Gastroesophageal sphincter (tissue), 4 donors: ENCODE data around the gene CYP21A2. TPM values are rescaled to one million over a fixed set of nuclear protein-coding genes. Genes with fewer than 3 reads are reported as not detected.

Experiments
- ATAC-seq: fragments of 150-250 bp; one replicate; pipeline ENCODE4 v1.9.1; 2016; ENCODE audit warnings: mild to moderate bottlenecking, moderate library complexity
- H3K27ac ChIP-seq, 4 donors: fragments of 200-600 bp; sonication (generic) in 3 of 4; 1 replicate in 3 of 4; 2 replicates in 1 of 4; pipeline ENCODE4 v1.5.1; 2016 to 2019
- H3K27me3 ChIP-seq: fragments of 200-600 bp; sonication (generic); one replicate; pipeline ENCODE4 v1.5.1; 2019
- H3K36me3 ChIP-seq, 2 donors: fragments of 200-600 bp; sonication (generic); one replicate each; pipeline ENCODE4 v1.5.1; 2019; ENCODE audit warnings: control low read depth in 1 of 2
- H3K4me1 ChIP-seq, 3 donors: fragments of 200-600 bp; sonication (generic); 1 replicate in 2 of 3; 2 replicates in 1 of 3; pipeline ENCODE4 v1.5.1; 2016 to 2019; ENCODE audit warnings: control low read depth in 2 of 3
- H3K4me3 ChIP-seq, 2 donors: fragments of 200-600 bp; sonication (generic); one replicate each; pipeline ENCODE4 v1.5.1; 2019; ENCODE audit warnings: mild to moderate bottlenecking in 1 of 2, moderate library complexity in 1 of 2
- H3K9me3 ChIP-seq, 3 donors: fragments of 200-600 bp; sonication (generic); one replicate each; pipeline ENCODE4 v1.5.1; 2017 to 2019; ENCODE audit warnings: control low read depth in 2 of 3
- EP300 ChIP-seq: sonication (generic); formaldehyde crosslinking; IDR thresholded peaks from one replicate; pipeline ENCODE4 v1.6.1; 2017; ENCODE audit warnings: antibody characterized with exemption, mild to moderate bottlenecking
- POLR2A ChIP-seq, 2 donors: fragments of 450-650 bp; IDR thresholded peaks; one replicate each; pipeline ENCODE4 v1.6.1; 2017; ENCODE audit warnings: antibody characterized with exemption in 2 of 2, mild to moderate bottlenecking in 2 of 2, moderate library complexity in 1 of 2
- POLR2AphosphoS5 ChIP-seq: sonication (generic); formaldehyde crosslinking; IDR thresholded peaks from one replicate; pipeline ENCODE4 v1.6.1; 2017; ENCODE audit warnings: antibody characterized with exemption
- WGBS, 2 donors: methylation state at CpG; one replicate each; pipeline ENCODE4 v1.1.5; 2018; ENCODE audit warnings: low coverage in 1 of 2; 5-methylcytosine and 5-hydroxymethylcytosine counted together
- total RNA-seq, 4 donors: library from RNA; depleted of rRNA; stranded (reverse); fragments of >200 nt; gene quantifications; one replicate each; pipeline ENCODE4 v1.1.0, GENCODE V29; 2016
- TF ChIP-seq, protein P1 (sequence below), 4 experiments: fragments of 200-600 bp in 2 of 4; fragments of 450-650 bp in 2 of 4; sonication (generic) in 1 of 4; IDR thresholded peaks; one replicate each; pipeline ENCODE4 v1.5.1; 2017 to 2019; ENCODE audit warnings: antibody characterized with exemption in 4 of 4, mild to moderate bottlenecking in 2 of 4, moderate library complexity in 2 of 4

Gene CYP21A2
- total RNA-seq, 4 donors from 2014 or later, result 0.47 to 1.7 (median 0.81) TPM; not detected in 1

DNA sequence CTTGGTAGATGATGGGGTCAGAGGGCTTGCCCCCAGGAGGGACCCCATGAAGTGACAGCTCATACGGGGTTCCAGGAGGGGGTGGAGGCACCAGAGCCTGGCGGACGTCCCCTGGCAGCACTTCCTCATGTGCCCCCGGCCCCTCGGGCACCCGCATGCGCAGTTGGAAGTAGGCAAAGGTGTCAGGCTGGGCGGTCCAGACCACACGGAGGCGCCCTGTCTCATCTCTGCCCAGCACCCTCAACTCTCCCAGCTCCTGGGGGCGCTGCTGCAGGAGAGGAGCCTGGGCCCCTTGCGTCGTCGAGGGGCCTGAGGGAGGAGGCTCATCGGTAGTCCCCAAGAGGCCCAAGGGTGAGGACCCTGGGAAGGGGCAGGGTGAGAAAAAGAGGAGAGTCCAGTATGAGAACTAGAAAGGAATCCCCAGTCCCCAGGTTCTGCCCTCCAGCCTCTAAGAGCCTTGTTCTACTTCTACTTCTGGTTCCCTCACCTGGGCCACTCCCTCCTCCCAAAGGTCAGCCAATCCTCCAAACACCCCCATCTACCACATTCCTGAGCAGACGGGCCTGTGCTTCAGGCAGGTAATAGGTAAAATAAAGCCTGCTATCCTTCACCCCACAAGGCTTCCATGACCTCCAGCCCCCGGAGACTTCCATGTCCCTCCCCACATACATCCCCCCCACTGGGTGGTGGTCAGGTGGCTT, 47.7 kb downstream of the CYP21A2 start:
- no peak for ATAC-seq
- 85% methylated on average over 4 of the region's 17 CpGs; no CpG with 5 or more reads in 1 of the 2 donors for WGBS, 2 donors
- Histone ChIP-seq H3K27me3 (peaks cover 16% of the 10 kb centered on the region), H3K4me3 (no peak overlapping the region), H3K36me3 (peaks cover 0 to 45% of the 10 kb centered on the region in 2 donors), H3K4me1 (peaks cover 0 to 51% (median 30%) of the 10 kb centered on the region in 3 donors), H3K27ac (peak overlapping the region in 3 of 4 donors; percentile 82 to 87 (median 86)), H3K9me3 (no peaks in the 10 kb centered on the region)
- TF ChIP-seq EP300, result no peak
- TF ChIP-seq POLR2AphosphoS5, result no peak
- no peak for TF ChIP-seq POLR2A (IDR thresholded peaks at IDR 0.05)
- TF ChIP-seq, protein P1, sequence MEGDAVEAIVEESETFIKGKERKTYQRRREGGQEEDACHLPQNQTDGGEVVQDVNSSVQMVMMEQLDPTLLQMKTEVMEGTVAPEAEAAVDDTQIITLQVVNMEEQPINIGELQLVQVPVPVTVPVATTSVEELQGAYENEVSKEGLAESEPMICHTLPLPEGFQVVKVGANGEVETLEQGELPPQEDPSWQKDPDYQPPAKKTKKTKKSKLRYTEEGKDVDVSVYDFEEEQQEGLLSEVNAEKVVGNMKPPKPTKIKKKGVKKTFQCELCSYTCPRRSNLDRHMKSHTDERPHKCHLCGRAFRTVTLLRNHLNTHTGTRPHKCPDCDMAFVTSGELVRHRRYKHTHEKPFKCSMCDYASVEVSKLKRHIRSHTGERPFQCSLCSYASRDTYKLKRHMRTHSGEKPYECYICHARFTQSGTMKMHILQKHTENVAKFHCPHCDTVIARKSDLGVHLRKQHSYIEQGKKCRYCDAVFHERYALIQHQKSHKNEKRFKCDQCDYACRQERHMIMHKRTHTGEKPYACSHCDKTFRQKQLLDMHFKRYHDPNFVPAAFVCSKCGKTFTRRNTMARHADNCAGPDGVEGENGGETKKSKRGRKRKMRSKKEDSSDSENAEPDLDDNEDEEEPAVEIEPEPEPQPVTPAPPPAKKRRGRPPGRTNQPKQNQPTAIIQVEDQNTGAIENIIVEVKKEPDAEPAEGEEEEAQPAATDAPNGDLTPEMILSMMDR (IDR thresholded peaks at IDR 0.05), result no peak

DNA sequence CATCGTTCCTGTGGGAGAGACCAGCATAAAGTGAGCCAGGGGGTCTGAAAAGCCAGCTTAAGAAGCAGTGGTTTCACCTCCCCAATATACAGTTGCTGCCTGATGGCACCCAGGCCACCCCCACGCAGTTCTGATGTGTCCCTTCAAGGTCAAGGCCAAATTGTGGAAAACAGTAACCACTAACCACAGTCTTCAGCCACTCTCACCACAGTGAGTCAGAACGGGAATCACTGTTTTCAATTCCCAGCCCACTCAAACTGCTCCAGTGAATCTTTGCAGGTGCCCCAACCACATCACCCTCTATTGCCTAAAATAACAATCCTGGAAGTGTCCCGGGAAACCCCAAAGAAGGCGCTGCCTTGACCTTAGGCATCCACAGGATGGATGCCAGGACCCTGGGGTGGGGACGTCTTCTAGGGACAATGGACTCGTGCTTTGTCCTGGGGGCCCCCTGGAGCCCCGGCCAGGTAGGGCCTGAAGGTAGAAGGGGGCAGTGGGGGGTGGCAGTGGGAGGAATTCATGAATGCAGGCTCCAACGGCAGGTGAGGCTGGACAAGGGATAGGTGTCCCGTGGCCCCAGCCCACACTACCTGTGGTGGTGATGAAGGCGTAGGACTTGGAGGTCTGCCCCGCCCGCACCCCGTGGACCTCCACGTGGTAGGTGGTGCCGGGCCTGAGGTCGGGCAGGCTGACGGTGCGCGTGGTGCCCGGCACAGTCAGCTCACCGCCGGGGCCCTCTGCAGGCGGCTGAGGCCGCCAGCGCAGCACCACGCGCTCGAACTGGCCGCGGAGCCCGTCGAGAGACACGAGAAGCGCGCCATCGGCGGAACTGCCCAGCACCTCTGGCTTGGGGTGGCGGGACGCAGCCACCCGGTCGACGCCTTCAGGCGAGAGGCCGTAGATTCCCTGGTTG, 48.7 kb downstream of the CYP21A2 start:
- TF ChIP-seq EP300 (no peak), POLR2AphosphoS5 (no peak)
- Histone ChIP-seq H3K27me3 (peaks cover 16% of the 10 kb centered on the region), H3K27ac (peak overlapping the region in 3 of 4 donors; percentile 82 to 87 (median 86)), H3K36me3 (peaks cover 0 to 35% of the 10 kb centered on the region in 2 donors), H3K4me1 (peaks cover 0 to 51% (median 28%) of the 10 kb centered on the region in 3 donors), H3K4me3 (peak overlapping the region in 1 of 2 donors; percentile 33), H3K9me3 (no peaks in the 10 kb centered on the region)
- 40 to 67% methylated on average over 1 of the region's 45 CpGs for WGBS, 2 donors
- ATAC-seq, result peak; percentile 6

DNA sequence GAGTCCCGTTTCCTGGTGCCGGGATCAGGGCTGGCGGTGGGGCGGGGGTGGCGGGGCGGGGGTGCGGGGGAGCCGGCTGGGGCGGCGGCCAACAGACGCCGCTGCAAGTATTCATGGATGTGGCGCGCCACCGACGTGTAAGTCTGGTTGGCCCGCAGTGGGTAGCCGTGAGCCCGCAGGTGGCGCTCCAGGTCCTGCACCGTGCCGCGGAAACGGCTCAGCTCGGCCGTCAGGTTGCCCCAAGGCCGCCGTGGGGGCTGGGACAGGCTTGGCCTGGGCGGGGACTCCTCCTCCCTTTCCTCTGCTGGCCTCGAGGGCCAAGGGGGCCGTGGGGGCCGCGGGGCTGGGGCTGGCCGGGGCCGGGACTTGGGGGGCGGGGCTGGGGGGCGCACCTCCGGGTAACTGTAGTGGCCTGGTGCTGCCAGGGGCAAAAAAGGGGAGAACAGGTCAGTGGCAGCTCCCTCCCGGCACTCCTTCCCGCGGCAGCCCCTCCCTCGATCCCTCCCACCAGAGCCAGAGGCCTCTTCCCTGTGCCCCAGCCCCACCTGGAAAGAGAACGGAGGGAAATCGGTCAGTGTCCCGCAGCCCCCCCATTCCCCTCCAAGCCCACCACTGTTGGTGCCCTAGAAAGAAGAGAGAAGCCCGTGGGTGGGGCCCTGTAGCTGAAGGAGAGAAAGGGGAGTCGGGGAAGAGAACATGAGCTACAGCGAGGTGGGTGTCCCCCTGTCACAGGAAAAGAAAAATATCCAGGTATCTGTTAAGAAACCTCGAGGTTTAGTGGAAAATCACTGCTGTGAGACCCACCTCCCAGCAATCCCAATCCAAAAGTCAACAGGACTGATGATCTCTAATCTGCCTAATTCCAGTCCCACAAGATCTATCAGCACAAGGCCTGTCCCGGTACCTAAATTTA, 49.6 kb downstream of the CYP21A2 start:
- Histone ChIP-seq H3K27me3 (peaks cover 16% of the 10 kb centered on the region), H3K9me3 (no peaks in the 10 kb centered on the region), H3K4me3 (peak overlapping the region in 1 of 2 donors; percentile 33), H3K36me3 (peaks cover 0 to 26% of the 10 kb centered on the region in 2 donors), H3K27ac (peak overlapping the region; percentile 29 to 87 (median 84)), H3K4me1 (peaks cover 0 to 51% (median 27%) of the 10 kb centered on the region in 3 donors)
- WGBS, 2 donors, result 89% methylated on average over 1 to 2 of the region's 50 CpGs
- ATAC-seq, result peak; percentile 84
- TF ChIP-seq POLR2A (IDR thresholded peaks at IDR 0.05) (no peak), EP300 (no peak), POLR2AphosphoS5 (peak; percentile 37)
- TF ChIP-seq, protein P1 (IDR thresholded peaks at IDR 0.05), result peak in 3 of 4 experiments; percentile 64 to 85 (median 64)

DNA sequence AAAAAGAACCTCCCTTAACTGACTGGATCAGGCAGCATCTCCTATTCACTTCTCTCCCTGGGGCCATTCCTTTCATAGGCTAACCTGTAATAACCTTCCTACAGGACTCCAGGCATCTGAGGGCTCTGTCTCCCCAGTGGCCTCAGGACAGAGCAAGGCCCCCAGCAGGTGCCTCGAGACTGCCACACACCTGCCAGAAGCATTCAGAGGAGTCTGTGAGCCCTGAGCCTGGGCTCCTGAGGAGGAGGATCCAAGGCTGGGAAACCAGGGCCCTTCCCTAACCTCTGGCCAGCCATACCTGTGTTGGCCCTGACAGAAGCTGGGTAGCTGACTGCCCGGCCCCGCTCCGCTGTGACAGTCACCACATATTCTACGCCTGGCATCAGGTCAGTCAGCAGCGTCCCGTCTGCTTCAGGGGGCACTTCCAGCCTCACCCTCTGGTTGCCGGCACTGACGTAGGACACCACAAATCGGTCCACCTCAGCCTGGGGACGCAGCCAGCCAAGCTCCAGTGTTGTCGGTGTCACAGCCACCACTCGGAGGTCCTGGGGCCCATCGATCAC, 50.4 kb downstream of the CYP21A2 start:
- Histone ChIP-seq H3K36me3 (peaks cover 0 to 22% of the 10 kb centered on the region in 2 donors), H3K9me3 (no peaks in the 10 kb centered on the region), H3K4me3 (no peak overlapping the region), H3K4me1 (peaks cover 0 to 58% (median 29%) of the 10 kb centered on the region in 3 donors), H3K27ac (peak overlapping the region in 3 of 4 donors; percentile 82 to 87 (median 86)), H3K27me3 (peaks cover 16% of the 10 kb centered on the region)
- ATAC-seq, result no peak
- WGBS, 2 donors, result 100% methylated on average over 1 of the region's 14 CpGs; no CpG with 5 or more reads in 1 of the 2 donors
- TF ChIP-seq POLR2A (IDR thresholded peaks at IDR 0.05) (no peak), EP300 (no peak), POLR2AphosphoS5 (no peak)
- TF ChIP-seq, protein P1 (IDR thresholded peaks at IDR 0.05), result no peak
